ENCODE data around the gene ABL1.

The ABL1 gene

DNA sequence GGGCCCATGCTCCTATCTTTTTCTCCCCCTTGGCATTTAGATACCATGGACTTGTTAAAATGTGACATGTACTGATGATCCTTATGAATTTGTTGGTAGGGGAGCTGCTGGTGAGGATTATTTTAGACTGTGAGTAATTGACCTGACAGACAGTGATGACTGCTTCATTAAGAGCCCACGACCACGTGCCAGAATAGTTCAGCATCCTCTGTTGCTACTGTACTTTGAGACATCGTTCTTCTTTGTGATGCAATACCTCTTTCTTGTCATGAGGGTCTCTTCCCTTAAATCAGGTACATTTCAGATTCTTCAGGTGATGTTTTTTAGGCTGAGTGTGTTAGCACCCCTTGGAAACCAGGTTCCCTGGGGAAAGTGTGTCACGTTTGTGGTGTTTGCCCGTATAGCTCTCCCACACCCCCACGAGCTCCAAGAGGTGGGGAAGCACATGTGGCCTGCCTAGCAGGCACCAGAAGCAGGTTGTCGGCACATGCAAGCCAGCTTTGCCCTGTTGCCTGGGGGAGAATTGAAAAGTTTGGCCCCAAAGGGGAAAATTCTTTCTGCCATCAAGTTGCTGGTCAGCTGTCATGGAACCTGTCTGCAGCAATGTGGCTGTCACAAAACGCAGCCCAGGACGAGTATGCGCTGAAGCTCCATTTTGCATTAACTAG is 36.5 kb downstream of the ABL1 start:
- Histone ChIP-seq H3K27me3 (replicated peaks; ENCODE audit: insufficient read depth, low read length) (no peaks in the 10 kb centered on the region), H3K4me1 (ENCODE audit: low read length) (no peaks in the 10 kb centered on the region), H3K9ac (ENCODE audit: low read length) (no peak overlapping the region), H2AFZ (ENCODE audit: low read length) (no peak overlapping the region), H3K79me2 (ENCODE audit: low read length) (no peaks in the 10 kb centered on the region), H3K27ac (ENCODE audit: low read length) (no peak overlapping the region), H3K4me3 (ENCODE audit: low read length) (no peak overlapping the region), H4K20me1 (ENCODE audit: insufficient read depth, low read length) (no peaks in the 10 kb centered on the region), H3K4me2 (ENCODE audit: low read depth, low read length) (no peak overlapping the region), H3K9me2 (replicated peaks; ENCODE audit: insufficient read depth, low read length) (no peaks in the 10 kb centered on the region), H3K36me3 (replicated peaks; ENCODE audit: insufficient read depth, low read length) (no peaks in the 10 kb centered on the region), H3K9me3 (replicated peaks; ENCODE audit: insufficient read depth, low read length) (no peaks in the 10 kb centered on the region), H3F3A (ENCODE audit: insufficient read depth, low read length) (no peaks in the 10 kb centered on the region)
- DNase-seq, result no peak
- TF ChIP-seq EZH2phosphoT487 (IDR thresholded peaks at IDR 0.05; ENCODE audit: low read length) (no peak), EZH2 (optimal IDR thresholded peaks at IDR 0.05; ENCODE audit: low read depth, low read length) (no peak)
- TF ChIP-seq, protein P1, sequence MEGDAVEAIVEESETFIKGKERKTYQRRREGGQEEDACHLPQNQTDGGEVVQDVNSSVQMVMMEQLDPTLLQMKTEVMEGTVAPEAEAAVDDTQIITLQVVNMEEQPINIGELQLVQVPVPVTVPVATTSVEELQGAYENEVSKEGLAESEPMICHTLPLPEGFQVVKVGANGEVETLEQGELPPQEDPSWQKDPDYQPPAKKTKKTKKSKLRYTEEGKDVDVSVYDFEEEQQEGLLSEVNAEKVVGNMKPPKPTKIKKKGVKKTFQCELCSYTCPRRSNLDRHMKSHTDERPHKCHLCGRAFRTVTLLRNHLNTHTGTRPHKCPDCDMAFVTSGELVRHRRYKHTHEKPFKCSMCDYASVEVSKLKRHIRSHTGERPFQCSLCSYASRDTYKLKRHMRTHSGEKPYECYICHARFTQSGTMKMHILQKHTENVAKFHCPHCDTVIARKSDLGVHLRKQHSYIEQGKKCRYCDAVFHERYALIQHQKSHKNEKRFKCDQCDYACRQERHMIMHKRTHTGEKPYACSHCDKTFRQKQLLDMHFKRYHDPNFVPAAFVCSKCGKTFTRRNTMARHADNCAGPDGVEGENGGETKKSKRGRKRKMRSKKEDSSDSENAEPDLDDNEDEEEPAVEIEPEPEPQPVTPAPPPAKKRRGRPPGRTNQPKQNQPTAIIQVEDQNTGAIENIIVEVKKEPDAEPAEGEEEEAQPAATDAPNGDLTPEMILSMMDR (IDR thresholded peaks at IDR 0.05; ENCODE audit: low read length), result no peak

DNA sequence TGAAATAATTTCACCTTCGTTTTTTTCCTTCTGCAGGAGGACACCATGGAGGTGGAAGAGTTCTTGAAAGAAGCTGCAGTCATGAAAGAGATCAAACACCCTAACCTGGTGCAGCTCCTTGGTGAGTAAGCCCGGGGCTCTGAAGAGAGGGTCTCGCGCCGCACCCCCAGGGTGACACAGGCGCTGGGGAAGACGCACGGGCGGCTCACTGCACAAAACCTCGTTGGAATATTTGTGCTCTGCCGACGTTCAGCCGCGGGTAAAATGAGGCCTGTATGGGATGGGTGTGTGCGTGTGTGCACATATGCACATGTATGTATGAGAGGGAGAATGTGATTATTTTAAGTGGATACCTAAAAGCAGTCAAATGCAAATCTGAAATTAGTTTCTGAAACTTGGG is 37.0 kb downstream of the ABL1 start:
- H4K20me1 ChIP-seq (ENCODE audit: insufficient read depth, low read length), result no peaks in the 10 kb centered on the region

DNA sequence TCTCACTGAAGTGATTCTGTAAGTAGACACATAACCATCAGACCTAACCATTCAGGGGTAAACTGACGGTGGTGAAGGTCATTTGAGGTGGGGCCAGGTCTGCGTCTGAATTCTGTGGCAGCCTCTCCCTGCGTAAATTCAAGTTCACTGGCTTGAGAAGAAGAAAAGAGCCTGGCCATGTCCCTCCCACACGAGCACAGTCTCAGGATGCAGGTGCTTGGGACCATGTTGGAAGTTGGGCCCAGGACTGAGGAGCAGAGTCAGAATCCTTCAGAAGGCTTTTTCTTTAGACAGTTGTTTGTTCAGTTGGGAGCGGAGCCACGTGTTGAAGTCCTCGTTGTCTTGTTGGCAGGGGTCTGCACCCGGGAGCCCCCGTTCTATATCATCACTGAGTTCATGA is 37.5 kb downstream of the ABL1 start:
- Histone ChIP-seq H3K9me2 (replicated peaks; ENCODE audit: insufficient read depth, low read length) (no peaks in the 10 kb centered on the region), H3K36me3 (replicated peaks; ENCODE audit: insufficient read depth, low read length) (no peaks in the 10 kb centered on the region), H3K4me3 (ENCODE audit: low read length) (no peak overlapping the region), H2AFZ (ENCODE audit: low read length) (no peak overlapping the region), H3F3A (ENCODE audit: insufficient read depth, low read length) (no peaks in the 10 kb centered on the region), H3K79me2 (ENCODE audit: low read length) (no peaks in the 10 kb centered on the region), H3K9me3 (replicated peaks; ENCODE audit: insufficient read depth, low read length) (no peaks in the 10 kb centered on the region), H4K20me1 (ENCODE audit: insufficient read depth, low read length) (no peaks in the 10 kb centered on the region), H3K27ac (ENCODE audit: low read length) (no peak overlapping the region), H3K27me3 (replicated peaks; ENCODE audit: insufficient read depth, low read length) (no peaks in the 10 kb centered on the region), H3K4me2 (ENCODE audit: low read depth, low read length) (no peak overlapping the region), H3K9ac (ENCODE audit: low read length) (no peak overlapping the region), H3K4me1 (ENCODE audit: low read length) (no peaks in the 10 kb centered on the region)
- TF ChIP-seq, protein P1 (IDR thresholded peaks at IDR 0.05; ENCODE audit: low read length), result no peak
- no peak for TF ChIP-seq EZH2phosphoT487 (IDR thresholded peaks at IDR 0.05; ENCODE audit: low read length)
- no peak for TF ChIP-seq EZH2 (optimal IDR thresholded peaks at IDR 0.05; ENCODE audit: low read depth, low read length)
- DNase-seq, result no peak

More for the DNA sequence above, 37.0 kb downstream of the ABL1 start:
- Histone ChIP-seq H3K9me2 (replicated peaks; ENCODE audit: insufficient read depth, low read length) (no peaks in the 10 kb centered on the region), H2AFZ (ENCODE audit: low read length) (no peak overlapping the region), H3K4me3 (ENCODE audit: low read length) (no peak overlapping the region), H3K27me3 (replicated peaks; ENCODE audit: insufficient read depth, low read length) (no peaks in the 10 kb centered on the region), H3K4me2 (ENCODE audit: low read depth, low read length) (no peak overlapping the region), H3K9me3 (replicated peaks; ENCODE audit: insufficient read depth, low read length) (no peaks in the 10 kb centered on the region), H3K36me3 (replicated peaks; ENCODE audit: insufficient read depth, low read length) (no peaks in the 10 kb centered on the region), H3K9ac (ENCODE audit: low read length) (no peak overlapping the region), H3K79me2 (ENCODE audit: low read length) (no peaks in the 10 kb centered on the region), H3K4me1 (ENCODE audit: low read length) (no peaks in the 10 kb centered on the region), H3F3A (ENCODE audit: insufficient read depth, low read length) (no peaks in the 10 kb centered on the region), H3K27ac (ENCODE audit: low read length) (no peak overlapping the region)
- DNase-seq, result no peak
- TF ChIP-seq, protein P1 (IDR thresholded peaks at IDR 0.05; ENCODE audit: low read length), result no peak
- TF ChIP-seq EZH2phosphoT487 (IDR thresholded peaks at IDR 0.05; ENCODE audit: low read length) (no peak), EZH2 (optimal IDR thresholded peaks at IDR 0.05; ENCODE audit: low read depth, low read length) (no peak)
